ENCODE data around the gene LTBR. TPM values are rescaled to one million over a fixed set of nuclear protein-coding genes. Genes with fewer than 3 reads are reported as not detected.
"Not testable (repeated sequence)": the region's sequence is repeated elsewhere in the genome, so short reads cannot be mapped to it uniquely, and the experiment has no call there.

Gene LTBR
- total RNA-seq, 1 donor from 2014 or later = 23.5 TPM

DNA sequence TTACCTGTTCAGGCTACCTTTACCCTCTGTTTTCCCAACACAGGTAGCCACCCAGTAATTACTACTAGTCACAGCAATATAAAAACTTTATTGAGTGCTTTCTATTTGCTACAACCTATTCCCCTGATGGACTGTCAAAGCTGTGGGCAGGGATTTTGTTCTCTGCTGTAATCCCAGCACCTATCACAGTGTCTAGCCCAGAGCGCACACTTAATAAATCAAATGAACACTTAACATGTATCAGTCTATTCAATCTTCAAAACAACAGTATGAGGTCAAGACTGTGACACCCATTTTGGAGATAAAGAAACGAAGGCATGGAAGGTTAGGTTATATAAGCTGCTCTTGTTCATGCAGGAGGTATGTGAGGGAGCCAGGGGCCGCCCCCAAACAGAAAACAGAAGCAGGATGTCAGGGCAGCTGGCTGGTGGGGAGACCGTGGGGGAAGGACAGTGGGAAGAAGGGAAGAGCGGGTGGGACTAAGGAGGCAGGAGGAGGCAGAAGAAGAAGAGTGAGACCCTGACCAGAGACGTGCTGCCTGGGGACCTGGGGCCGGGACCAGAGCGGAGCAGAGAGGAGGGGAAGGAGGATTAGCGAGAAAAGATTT is 43.8 kb upstream of the LTBR start:
- TF ChIP-seq, protein P1, sequence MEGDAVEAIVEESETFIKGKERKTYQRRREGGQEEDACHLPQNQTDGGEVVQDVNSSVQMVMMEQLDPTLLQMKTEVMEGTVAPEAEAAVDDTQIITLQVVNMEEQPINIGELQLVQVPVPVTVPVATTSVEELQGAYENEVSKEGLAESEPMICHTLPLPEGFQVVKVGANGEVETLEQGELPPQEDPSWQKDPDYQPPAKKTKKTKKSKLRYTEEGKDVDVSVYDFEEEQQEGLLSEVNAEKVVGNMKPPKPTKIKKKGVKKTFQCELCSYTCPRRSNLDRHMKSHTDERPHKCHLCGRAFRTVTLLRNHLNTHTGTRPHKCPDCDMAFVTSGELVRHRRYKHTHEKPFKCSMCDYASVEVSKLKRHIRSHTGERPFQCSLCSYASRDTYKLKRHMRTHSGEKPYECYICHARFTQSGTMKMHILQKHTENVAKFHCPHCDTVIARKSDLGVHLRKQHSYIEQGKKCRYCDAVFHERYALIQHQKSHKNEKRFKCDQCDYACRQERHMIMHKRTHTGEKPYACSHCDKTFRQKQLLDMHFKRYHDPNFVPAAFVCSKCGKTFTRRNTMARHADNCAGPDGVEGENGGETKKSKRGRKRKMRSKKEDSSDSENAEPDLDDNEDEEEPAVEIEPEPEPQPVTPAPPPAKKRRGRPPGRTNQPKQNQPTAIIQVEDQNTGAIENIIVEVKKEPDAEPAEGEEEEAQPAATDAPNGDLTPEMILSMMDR (IDR thresholded peaks at IDR 0.05; ENCODE audit: borderline replicate concordance) = no peak
- Histone ChIP-seq H3K36me3 (no peaks in the 10 kb centered on the region), H3K9me3 (replicated peaks) (no peaks in the 10 kb centered on the region), H3K4me1 (peaks cover 90% of the 10 kb centered on the region), H3K27ac (replicated peaks) (peak overlapping the region; percentile 99), H3K27me3 (ENCODE audit: low read depth) (no peaks in the 10 kb centered on the region), H3K4me3 (peak overlapping the region; percentile 90)
- intact Hi-C loops (cut with micrococcal nuclease) = no loop called here
- DNase-seq = no peak

GRCh38 chr12:6340745-6341416 is 43.1 kb upstream of the LTBR start:
- Histone ChIP-seq H3K27me3 (ENCODE audit: low read depth) (no peaks in the 10 kb centered on the region), H3K36me3 (no peaks in the 10 kb centered on the region), H3K27ac (replicated peaks) (peak overlapping the region; percentile 99), H3K4me3 (peak overlapping the region; percentile 90), H3K9me3 (replicated peaks) (no peaks in the 10 kb centered on the region), H3K4me1 (peaks cover 90% of the 10 kb centered on the region)
- intact Hi-C loops (cut with micrococcal nuclease) = no loop called here
- TF ChIP-seq, protein P1 (IDR thresholded peaks at IDR 0.05; ENCODE audit: borderline replicate concordance) = no peak
- no peak for DNase-seq

GRCh38 chr12:6341417-6342139 is 42.4 kb upstream of the LTBR start, which contains the start of gene TNFRSF1A:
Gene TNFRSF1A (minus strand): TSS chr12:6342076. CDS start chr12:6341814, 262 bp downstream.
- TF ChIP-seq, protein P1 (IDR thresholded peaks at IDR 0.05; ENCODE audit: borderline replicate concordance) = no peak
- no peaks in the 10 kb centered on the region for H3K36me3 ChIP-seq
- DNase-seq = peak; percentile 77
- intact Hi-C loops (cut with micrococcal nuclease) = no loop called here
- no peaks in the 10 kb centered on the region for H3K27me3 ChIP-seq (ENCODE audit: low read depth)
- peak within 1 kb of the TSS; percentile 99 for H3K27ac ChIP-seq (replicated peaks)
- H3K4me1 ChIP-seq = peaks cover 90% of the 10 kb centered on the region
- H3K9me3 ChIP-seq (replicated peaks) = no peaks in the 10 kb centered on the region
- H3K4me3 ChIP-seq = peak within 1 kb of the TSS; percentile 90

- TF ChIP-seq, protein P1 (IDR thresholded peaks at IDR 0.05; ENCODE audit: borderline replicate concordance) = no peak
- peak overlapping the region; percentile 90 for H3K4me3 ChIP-seq
- intact Hi-C loops (cut with micrococcal nuclease) = no loop called here
- no peaks in the 10 kb centered on the region for H3K9me3 ChIP-seq (replicated peaks)
- H3K27me3 ChIP-seq (ENCODE audit: low read depth) = no peaks in the 10 kb centered on the region
- peak overlapping the region; percentile 99 for H3K27ac ChIP-seq (replicated peaks)
- no peaks in the 10 kb centered on the region for H3K36me3 ChIP-seq
- peaks cover 90% of the 10 kb centered on the region for H3K4me1 ChIP-seq
- no peak for DNase-seq
Measured at GRCh38 chr12:6342140-6342889, 41.6 kb upstream of the LTBR start.

DNA sequence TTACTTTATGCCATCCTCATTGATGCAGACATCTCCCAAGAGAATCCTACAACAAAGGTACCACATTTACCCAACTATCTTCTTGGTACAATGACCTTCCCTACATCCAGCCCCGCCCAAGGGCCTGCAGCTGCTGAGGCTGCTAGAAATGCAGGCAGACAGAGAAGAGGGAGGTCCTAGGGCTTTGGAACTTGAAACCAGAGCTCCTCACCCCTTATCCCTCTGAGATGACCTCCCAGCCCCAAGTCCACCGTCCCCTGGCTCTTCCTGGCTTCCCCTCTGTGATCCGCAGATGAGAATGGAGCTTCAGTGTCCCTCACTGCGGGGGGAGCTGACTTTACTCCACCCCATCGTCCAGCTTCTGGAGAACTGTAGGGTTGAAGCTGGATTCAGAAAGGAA is 40.4 kb upstream of the LTBR start:
- intact Hi-C loops (cut with micrococcal nuclease) = no loop called here
- TF ChIP-seq, protein P1 (IDR thresholded peaks at IDR 0.05; ENCODE audit: borderline replicate concordance) = no peak
- DNase-seq = no peak
- Histone ChIP-seq H3K36me3 (no peaks in the 10 kb centered on the region), H3K27ac (replicated peaks) (peak overlapping the region; percentile 99), H3K27me3 (ENCODE audit: low read depth) (no peaks in the 10 kb centered on the region), H3K9me3 (replicated peaks) (no peaks in the 10 kb centered on the region), H3K4me1 (peaks cover 87% of the 10 kb centered on the region), H3K4me3 (no peak overlapping the region)

DNA sequence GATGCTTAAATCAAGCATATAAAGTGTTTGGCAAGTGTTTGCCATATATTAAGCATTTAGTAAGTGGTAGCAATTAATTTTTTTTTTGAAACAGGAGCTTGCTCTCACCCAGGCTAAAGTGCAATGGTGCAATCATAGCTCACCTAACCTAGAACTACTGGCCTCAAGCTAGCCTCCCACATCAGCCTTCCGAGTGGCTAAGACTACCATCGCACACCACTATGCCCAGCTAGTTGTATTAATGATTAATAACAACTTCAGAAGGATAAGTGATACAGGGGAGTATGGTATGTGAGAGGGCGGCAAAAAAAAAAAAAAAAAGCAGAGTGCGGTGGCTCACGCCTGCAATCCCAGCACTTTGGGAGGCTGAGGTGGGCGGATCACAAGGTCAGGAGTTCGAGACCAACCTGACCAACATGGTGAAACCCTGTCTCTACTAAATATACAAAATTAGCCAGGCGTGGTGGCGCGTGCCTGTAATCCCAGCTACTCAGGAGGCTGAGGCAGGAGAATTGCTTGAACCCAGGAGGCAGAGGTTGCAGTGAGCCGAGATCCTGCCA is 39.8 kb upstream of the LTBR start:
- peaks cover 80% of the 10 kb centered on the region for H3K4me1 ChIP-seq
- intact Hi-C loops (cut with micrococcal nuclease) = not testable (repeated sequence)

More for the DNA sequence above, 39.8 kb upstream of the LTBR start:
- DNase-seq; H3K27me3 ChIP-seq (ENCODE audit: low read depth); H3K36me3 ChIP-seq; H3K4me3 ChIP-seq; H3K9me3 ChIP-seq (replicated peaks): not testable (repeated sequence)
- peak overlapping the region; percentile 99 for H3K27ac ChIP-seq (replicated peaks)

Data from left ventricle myocardium inferior (tissue), 1 donor.